GM12891 (cell line): ENCODE data around the gene CNTNAP5.

Experiments used
- DNase-seq: peaks from one replicate; pipeline ENCODE4 v3.0.0; 2011; ENCODE audit warnings: low spot score; ENCODE audit not compliant: insufficient read length
- FAIRE-seq: peaks from 2 replicates; lab custom pipeline; 2011; peaks lifted over from hg19 to GRCh38; lab: Jason Lieb, UNC
- PAX5 ChIP-seq: IDR thresholded peaks from 2 replicates; pipeline ENCODE4 v1.6.1; 2011; ENCODE audit warnings: low read length, moderate library complexity, mild to moderate bottlenecking; ENCODE audit not compliant: insufficient read depth, severe bottlenecking
- POLR2A ChIP-seq: IDR thresholded peaks from 2 replicates; pipeline ENCODE4 v1.6.1; 2011; ENCODE audit warnings: low read depth, low read length, control low read depth
- POLR2AphosphoS5 ChIP-seq: IDR thresholded peaks from 2 replicates; pipeline ENCODE4 v1.6.1; 2011; ENCODE audit warnings: low read depth, low read length, control low read depth
- POU2F2 ChIP-seq: IDR thresholded peaks from 2 replicates; pipeline ENCODE4 v1.6.1; 2011; ENCODE audit warnings: low read depth, mild to moderate bottlenecking, control low read depth, low read length, moderate library complexity
- SPI1 ChIP-seq: IDR thresholded peaks from 2 replicates; pipeline ENCODE4 v1.6.1; 2011; ENCODE audit warnings: low read depth, low read length, control low read depth
- TAF1 ChIP-seq: IDR thresholded peaks from 2 replicates; pipeline ENCODE4 v1.6.1; 2011; ENCODE audit warnings: low read depth, low read length, control low read depth

The CNTNAP5 gene

DNA sequence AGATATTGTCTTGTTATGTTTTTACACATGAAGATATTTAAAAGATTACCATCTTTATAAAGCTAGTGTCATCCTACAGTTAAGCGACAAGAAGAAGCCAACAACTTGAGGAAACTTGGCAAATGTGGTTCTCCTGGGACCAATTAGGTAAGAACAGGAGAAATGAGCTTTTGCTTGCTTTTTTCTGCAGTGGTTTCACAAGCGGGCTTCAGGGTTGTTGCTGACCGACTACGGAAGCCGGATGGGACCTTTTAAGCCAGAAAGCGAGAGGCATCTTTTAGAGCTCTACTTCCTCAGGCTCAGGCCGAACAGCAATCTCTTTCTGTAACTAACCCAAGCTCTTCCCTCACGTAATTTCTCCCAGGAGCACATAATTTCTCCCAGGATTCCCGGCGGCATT lies 256.5 kb downstream of the CNTNAP5 start:
- DNase-seq: no peak
- FAIRE-seq: no peak
- TF ChIP-seq POU2F2: no peak
- TF ChIP-seq SPI1: no peak
- TF ChIP-seq POLR2AphosphoS5: no peak
- TF ChIP-seq POLR2A: no peak
- TF ChIP-seq TAF1: no peak
- no peak for TF ChIP-seq PAX5

- FAIRE-seq (no peak), DNase-seq (no peak)
- TF ChIP-seq POLR2AphosphoS5 (no peak), POLR2A (no peak), POU2F2 (no peak), SPI1 (no peak), PAX5 (no peak), TAF1 (no peak)
These were observed 258.0 kb downstream of the CNTNAP5 start for GRCh38 chr2:124283096-124283495.

GRCh38 chr2:124286089-124286783 lies 261.1 kb downstream of the CNTNAP5 start:
- DNase-seq: no peak
- FAIRE-seq: no peak
- TF ChIP-seq TAF1 (no peak), POLR2A (no peak), POU2F2 (no peak), SPI1 (no peak), POLR2AphosphoS5 (no peak), PAX5 (no peak)

DNA sequence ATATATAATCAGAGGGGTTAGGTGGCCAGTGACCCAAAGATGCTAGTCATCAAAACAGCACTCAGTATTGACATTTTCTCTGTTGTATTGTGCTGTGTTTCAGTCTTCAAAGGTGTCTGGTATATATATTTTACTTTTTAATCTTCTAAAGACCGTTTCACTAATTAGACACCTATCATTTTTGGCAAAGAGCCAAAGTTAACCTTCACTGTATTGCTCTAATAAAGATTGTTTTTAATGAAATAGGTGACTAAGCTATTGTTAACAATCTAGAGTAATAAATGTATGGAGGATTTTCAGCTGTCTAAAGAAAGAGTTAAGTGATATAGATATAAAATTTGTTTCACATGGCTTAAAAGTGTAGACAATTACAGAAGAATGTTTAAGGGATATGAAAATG lies 264.0 kb downstream of the CNTNAP5 start:
- TF ChIP-seq TAF1 (no peak), SPI1 (no peak), POU2F2 (no peak), PAX5 (no peak), POLR2AphosphoS5 (no peak), POLR2A (no peak)
- no peak for FAIRE-seq

GRCh38 chr2:124289615-124290014 lies 264.5 kb downstream of the CNTNAP5 start:
- no peak for FAIRE-seq
- no peak for TF ChIP-seq POLR2A
- no peak for TF ChIP-seq POU2F2
- no peak for TF ChIP-seq PAX5
- no peak for TF ChIP-seq TAF1
- no peak for DNase-seq

More for the DNA sequence above, 264.0 kb downstream of the CNTNAP5 start:
- DNase-seq: no peak

- FAIRE-seq (no peak), DNase-seq (no peak)
- TF ChIP-seq POLR2A: no peak
- TF ChIP-seq POU2F2: no peak
- no peak for TF ChIP-seq SPI1
- no peak for TF ChIP-seq POLR2AphosphoS5
- TF ChIP-seq TAF1: no peak
- no peak for TF ChIP-seq PAX5
These were observed 271.4 kb downstream of the CNTNAP5 start for GRCh38 chr2:124296470-124296869.

DNA sequence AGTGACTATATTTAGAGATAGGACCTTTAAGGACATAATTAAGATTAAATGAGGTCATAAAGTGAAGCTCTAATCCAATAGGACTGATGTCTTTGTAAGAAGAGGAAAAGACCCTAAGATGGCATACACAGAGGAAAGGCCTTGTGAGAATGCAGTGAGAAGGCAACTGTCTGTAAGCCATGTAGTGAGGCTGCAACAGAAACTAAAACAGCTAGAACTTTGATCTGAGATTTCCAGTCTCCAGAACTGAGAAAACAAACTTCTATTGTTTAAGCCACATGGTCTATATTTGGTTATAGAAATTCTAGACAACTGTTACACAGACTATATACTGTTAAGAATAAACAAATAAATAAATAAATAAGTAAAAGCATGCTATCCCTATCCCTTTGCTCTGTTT lies 276.8 kb downstream of the CNTNAP5 start:
- TF ChIP-seq POLR2A (no peak), SPI1 (no peak), PAX5 (no peak), POU2F2 (no peak), POLR2AphosphoS5 (no peak), TAF1 (no peak)
- no peak for FAIRE-seq
- DNase-seq: no peak

DNA sequence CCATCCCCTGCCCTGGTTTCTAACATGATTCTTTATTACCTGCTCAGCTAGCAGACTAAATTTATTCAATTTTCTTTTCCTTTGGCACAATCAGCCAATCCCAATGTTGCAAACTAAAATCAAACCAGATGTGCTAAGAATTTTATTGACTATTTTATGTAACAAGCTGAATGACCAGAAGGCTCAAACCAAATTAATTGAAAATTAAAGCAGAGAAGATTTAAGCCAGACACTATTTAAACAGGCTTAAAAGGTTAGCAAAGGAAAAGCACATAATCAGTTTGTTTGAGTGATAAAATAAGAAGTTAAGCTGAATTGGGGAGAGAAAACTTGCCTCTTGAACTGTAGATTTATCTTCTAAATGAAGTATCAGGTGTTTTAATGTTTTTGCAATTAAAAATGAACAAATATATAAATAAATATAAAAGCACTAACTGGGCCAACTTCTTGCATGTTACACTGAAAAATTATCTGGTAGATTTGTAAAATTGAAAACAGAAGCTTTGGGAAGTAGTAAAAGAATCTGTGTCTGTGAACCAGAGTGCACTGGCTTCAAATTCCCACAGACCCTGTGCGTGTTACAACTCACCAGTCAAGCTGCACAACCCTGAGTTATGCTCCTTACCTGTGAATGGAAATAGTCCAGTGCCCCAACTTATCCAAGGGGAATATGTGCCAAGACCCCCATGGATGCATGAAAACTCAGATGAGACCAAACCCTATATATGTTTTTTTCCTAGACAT lies 283.4 kb downstream of the CNTNAP5 start:
- FAIRE-seq (no peak), DNase-seq (no peak)
- TF ChIP-seq PAX5 (no peak), POU2F2 (no peak), SPI1 (no peak), TAF1 (no peak), POLR2A (no peak), POLR2AphosphoS5 (no peak)

GRCh38 chr2:124309563-124310138 lies 284.6 kb downstream of the CNTNAP5 start:
- FAIRE-seq: no peak
- TF ChIP-seq PAX5: no peak
- no peak for TF ChIP-seq TAF1
- TF ChIP-seq SPI1: no peak
- TF ChIP-seq POU2F2: no peak
- TF ChIP-seq POLR2AphosphoS5: no peak
- no peak for TF ChIP-seq POLR2A
- DNase-seq: no peak
